Measurements from ENCODE around the gene NPEPL1.
"Not testable (repeated sequence)": the region's sequence is repeated elsewhere in the genome, so short reads cannot be mapped to it uniquely, and the experiment has no call there.

NPEPL1 gene, protein sequence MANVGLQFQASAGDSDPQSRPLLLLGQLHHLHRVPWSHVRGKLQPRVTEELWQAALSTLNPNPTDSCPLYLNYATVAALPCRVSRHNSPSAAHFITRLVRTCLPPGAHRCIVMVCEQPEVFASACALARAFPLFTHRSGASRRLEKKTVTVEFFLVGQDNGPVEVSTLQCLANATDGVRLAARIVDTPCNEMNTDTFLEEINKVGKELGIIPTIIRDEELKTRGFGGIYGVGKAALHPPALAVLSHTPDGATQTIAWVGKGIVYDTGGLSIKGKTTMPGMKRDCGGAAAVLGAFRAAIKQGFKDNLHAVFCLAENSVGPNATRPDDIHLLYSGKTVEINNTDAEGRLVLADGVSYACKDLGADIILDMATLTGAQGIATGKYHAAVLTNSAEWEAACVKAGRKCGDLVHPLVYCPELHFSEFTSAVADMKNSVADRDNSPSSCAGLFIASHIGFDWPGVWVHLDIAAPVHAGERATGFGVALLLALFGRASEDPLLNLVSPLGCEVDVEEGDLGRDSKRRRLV

GRCh38 chr20:58692579-58693225 is at the start of gene NPEPL1:
Gene NPEPL1, plus strand, starts transcription at chr20:58692800. Its CDS starts 101 bp downstream, at chr20:58692901.
- DNase-seq: no peak

- not testable (repeated sequence) for DNase-seq
These were observed 49.7 kb upstream of the NPEPL1 start for GRCh38 chr20:58642896-58643295.

DNA sequence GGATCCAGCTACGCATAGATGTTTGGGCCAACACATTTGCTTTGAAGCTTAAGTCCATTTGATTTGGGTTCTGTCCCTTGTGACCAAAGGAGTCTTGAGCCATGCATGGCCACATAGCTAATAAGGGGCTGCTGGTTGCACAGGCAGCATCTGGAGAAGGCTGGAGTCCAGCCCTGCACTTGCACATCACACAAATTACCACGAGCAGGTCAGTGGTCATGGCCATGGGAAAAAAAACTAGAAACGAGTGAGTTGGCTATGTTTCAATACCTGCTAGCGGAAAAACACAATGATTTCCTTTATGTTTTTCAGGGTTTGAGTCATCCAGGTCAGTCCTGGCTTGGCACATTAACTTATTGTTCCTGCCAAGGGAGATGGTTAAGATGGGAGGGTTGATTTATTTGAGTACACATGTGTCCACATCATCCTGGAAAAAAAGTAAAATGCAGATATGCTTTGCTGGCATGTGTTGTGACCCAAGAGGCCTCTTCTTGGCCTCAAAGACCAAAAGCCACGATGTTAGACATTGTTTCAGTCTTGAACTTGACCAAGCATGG is 47.1 kb upstream of the NPEPL1 start:
- DNase-seq: no peak

DNA sequence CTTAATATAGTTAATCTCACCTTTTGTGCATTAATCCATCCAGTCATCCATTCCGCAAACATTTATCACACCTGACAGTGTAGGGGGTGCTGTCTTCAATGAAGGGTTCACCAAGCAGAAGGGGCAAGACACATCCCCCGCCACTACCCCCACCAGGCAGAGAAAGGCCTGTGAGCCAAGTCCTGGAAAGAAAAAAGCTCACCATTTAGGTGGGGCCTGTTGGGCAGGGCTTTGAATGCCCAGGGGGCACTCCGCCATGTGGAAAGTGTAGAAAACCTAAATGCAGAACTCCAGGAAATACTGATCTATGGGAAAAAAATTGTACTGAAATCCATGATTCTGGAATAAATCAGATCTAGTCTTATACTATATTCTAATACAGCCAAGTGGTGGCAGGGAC is 46.3 kb upstream of the NPEPL1 start:
- no peak for DNase-seq

DNA sequence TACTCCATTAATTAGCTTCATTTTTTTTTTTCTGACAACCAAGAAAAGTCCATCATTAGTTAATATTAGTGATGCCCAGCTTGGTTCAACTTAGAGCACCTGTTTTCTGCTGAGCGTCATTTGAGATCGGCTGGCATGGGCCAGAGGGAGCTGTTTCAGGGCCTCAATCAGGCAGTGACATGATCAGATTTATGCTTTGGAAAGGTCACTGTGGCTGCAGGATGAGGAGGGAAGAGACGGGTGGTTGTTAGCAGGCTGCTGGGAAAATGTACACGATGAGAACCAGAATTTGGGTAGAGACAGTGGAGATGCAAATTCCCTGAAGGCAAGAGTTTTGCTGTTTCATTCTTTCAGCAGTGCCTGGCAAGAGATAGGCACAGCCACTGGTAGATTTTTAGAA is 45.9 kb upstream of the NPEPL1 start:
- no peak for DNase-seq

DNA sequence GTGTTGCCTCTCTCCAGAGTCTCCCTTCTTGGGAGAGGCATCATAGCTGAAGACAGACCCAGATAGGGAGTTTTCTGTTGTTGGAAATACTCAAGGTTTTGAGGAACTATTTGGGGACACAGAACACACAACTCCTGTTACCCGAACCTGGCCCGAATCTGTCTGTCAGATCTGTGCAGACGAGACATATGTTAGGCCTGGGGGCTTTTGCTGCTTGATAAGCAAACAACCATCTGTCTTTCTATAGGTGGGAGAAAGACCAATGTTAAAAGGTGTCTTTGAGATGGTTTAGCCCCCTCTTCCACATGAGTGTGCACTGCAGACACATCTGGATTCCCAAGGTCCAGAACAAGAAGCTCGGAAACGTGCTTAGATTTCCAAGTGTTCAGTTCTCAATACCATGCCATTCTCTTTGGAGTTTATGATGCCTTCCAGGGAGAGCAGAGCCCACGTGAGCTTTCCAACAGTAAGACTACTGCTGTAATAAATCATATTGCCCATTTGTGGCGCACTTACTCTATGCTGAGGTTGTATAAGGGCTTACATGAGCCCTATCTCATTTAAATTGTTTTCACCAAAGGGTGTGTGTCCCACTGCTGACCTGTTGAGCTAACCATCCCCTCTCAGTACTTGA is 45.3 kb upstream of the NPEPL1 start:
- DNase-seq: no peak

- no peak for DNase-seq
These were observed 44.7 kb upstream of the NPEPL1 start for GRCh38 chr20:58647796-58648501.

GRCh38 chr20:58648502-58648825 is 44.1 kb upstream of the NPEPL1 start:
- not testable (repeated sequence) for DNase-seq

DNA sequence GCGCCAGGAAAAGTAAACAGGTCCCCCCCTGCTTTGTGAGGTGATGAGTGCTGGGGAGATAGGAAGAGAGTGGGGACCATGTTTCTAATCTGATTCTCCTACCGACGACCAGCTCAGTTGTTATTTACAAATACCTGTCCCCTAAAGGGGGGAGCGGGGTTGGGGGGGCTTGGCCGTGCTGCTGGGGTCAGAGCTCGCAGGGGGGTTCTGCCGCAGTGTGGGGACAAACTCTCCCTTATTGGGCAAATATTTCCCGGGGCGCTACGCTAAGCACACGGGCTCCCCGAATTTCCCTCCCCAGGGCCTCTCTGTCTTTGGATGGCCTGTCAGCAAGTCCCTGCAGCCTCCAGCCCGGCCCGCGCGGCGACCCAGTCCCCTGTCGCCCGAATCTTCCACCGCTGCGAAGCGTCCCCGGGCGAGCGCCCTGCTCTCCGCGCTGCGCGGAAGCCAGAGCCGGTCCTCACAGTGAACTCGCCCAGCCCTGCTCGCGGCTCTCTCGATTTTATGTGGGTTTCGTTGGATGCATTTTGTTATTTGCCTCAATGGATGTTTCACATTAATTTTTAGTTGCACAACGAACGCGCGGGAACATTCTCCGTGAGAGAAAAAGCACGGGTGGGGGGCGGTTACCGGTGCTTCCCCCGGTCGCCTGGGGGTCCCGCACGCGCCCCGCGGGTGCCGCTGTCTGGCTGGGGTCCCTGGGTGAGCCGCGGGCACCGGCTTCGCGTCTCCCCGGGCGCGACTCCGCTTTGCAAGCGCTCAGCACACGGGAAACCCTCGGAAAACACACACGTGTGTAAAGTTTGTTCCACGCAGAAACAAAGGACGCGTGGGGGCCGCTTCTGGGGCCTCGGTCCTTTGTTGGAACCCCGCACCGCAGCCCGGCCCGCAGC is 43.1 kb upstream of the NPEPL1 start:
- DNase-seq: no peak

- no peak for DNase-seq
These were observed 42.3 kb upstream of the NPEPL1 start for GRCh38 chr20:58650181-58650775.

- peak; percentile 88 to 95 for DNase-seq
These were observed 41.6 kb upstream of the NPEPL1 start, which contains the start of gene STX16 for GRCh38 chr20:58650776-58651558. Gene STX16, plus strand, starts transcription at chr20:58651283. Its CDS starts 724 bp downstream, at chr20:58652007.

GRCh38 chr20:58651559-58651945 is 41.0 kb upstream of the NPEPL1 start:
- DNase-seq: no peak

DNA sequence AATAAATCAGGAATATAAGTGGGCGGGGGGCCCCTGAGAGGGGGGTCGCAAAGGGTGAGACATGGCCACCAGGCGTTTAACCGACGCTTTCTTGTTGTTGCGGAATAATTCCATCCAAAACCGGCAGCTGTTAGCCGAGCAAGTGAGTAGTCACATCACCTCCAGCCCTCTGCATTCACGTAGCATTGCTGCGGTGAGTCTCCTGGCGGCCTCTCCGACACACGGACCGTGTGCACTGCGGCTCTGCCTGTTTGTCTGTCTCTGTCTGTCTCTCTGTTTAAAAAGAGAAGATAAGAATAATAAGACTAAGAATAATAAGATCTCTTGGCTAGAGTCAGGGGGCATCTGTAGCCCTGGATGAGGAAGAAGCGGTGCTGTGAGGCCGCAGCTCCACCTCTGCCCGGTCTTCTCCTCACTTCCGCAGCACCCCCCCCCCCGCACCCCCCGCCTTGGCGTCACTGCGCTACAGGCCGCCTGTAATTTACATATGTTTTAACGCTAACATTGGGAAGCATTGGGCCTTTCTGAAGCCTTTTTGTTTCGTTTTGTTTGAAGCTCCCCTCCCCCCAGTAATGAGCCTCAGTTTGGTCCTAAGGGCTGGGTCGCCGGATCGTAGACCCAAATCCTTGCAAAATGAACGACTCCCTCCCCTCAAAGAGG is 40.5 kb upstream of the NPEPL1 start:
- peak in 1 of 2 experiments; percentile 21 for DNase-seq

- no peak for DNase-seq
These were observed 39.9 kb upstream of the NPEPL1 start for GRCh38 chr20:58652606-58653294.

GRCh38 chr20:58654337-58654736 is 38.3 kb upstream of the NPEPL1 start:
- no peak for DNase-seq

DNA sequence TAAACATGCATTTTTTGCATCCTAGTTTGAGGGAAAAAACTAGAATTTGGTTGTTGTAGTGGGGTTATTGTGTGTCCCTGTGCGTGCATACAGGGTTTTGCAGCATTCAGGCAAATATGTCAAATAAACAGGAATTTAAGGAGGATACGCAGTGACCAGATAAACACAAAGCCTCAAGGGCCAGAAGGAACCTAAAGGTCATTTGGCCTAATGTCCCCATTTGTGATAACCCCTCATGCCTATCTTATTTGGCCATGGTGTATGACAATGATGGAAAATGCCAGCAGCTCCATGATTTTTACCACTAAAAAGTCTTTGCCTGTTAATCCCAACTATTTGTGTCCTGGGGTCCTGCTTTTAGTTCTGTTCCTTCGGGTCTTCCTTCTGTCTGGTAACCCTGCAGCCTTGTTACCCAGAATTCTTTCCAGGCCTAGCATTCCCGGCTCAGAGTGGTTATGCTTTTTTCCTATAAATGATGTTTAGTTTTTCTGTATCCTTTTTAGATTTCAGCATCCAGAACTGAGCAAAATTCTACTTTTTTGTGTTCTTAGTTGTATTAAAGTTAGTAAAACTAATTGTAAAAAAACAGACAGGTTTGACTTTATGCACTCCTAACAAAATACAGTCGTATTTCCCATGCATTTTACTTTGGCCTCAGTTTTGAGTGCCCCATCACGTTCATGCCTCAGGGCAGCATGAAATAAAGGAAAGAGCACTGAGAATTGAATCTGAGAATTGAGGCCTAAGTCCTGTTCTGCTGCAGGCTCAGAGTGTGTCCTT is 37.1 kb upstream of the NPEPL1 start:
- DNase-seq: no peak

GRCh38 chr20:58656831-58657230 is 35.8 kb upstream of the NPEPL1 start:
- no peak for DNase-seq

- no peak for DNase-seq
These were observed 35.3 kb upstream of the NPEPL1 start for GRCh38 chr20:58657262-58657661.
